HepG2 (cell line): Measurements from ENCODE around the gene MTHFD1L. TPM values are rescaled to one million over a fixed set of nuclear protein-coding genes. Genes with fewer than 3 reads are reported as not detected.
A peak's percentile ranks its signal among the peaks of the same experiment; 100 is the strongest.

ENCODE experiments used
- ATF1 ChIP-seq: IDR thresholded peaks from 2 replicates; pipeline ENCODE4 v1.6.1; 2016; ENCODE audit warnings: mild to moderate bottlenecking, control low read depth
- ATF4 ChIP-seq, 2 experiments: fragments of 450-650 bp in 1 of 2; sonication (generic) in 1 of 2; formaldehyde crosslinking; IDR thresholded peaks; 2 replicates each; pipeline versions ENCODE4 v1.5.0 to v1.8.0; 2020 to 2022; ENCODE audit warnings: mild to moderate bottlenecking in 1 of 2, missing genetic modification reagents in 1 of 2
- CREB1 ChIP-seq, 2 experiments: fragments of 450-650 bp in 1 of 2; IDR thresholded peaks; 2 replicates each; pipeline ENCODE4 v1.6.1; 2016 to 2017; ENCODE audit warnings: control low read depth in 1 of 2, mild to moderate bottlenecking in 1 of 2, missing compliant biosample characterization in 1 of 2, missing genetic modification characterization in 1 of 2
- EP300 ChIP-seq, 3 experiments: sonication (generic) in 1 of 3; formaldehyde crosslinking in 1 of 3; IDR thresholded peaks; 2 replicates each; pipeline versions ENCODE4 v1.5.1 to v1.6.1; 2011 to 2020; ENCODE audit warnings: low read depth in 2 of 3, low read length in 2 of 3, borderline replicate concordance in 1 of 3, improper control_type of control experiment in 1 of 3, mild to moderate bottlenecking in 1 of 3, missing genetic modification reagents in 1 of 3, moderate library complexity in 1 of 3
- FOXK1 ChIP-seq: sonication (generic); formaldehyde crosslinking; IDR thresholded peaks from 2 replicates; pipeline ENCODE4 v1.4.0; 2020; ENCODE audit warnings: low read depth, missing genetic modification reagents, borderline replicate concordance
- HOXA3 ChIP-seq: sonication (generic); formaldehyde crosslinking; IDR thresholded peaks from 2 replicates; pipeline ENCODE4 v1.5.0; 2020; ENCODE audit warnings: missing genetic modification reagents
- JUND ChIP-seq: sonication (generic); formaldehyde crosslinking; IDR thresholded peaks from 2 replicates; pipeline ENCODE4 v1.8.0; 2022; ENCODE audit warnings: mild to moderate bottlenecking, missing genetic modification reagents
- MAFF ChIP-seq: IDR thresholded peaks from 2 replicates; pipeline ENCODE4 v1.6.1; 2011; ENCODE audit warnings: low read depth, low read length, improper control_type of control experiment
- NCOA5 ChIP-seq: sonication (generic); formaldehyde crosslinking; IDR thresholded peaks from 2 replicates; pipeline ENCODE4 v1.4.0; 2020; ENCODE audit warnings: missing genetic modification reagents
- PBX3 ChIP-seq: sonication (generic); formaldehyde crosslinking; IDR thresholded peaks from 2 replicates; pipeline ENCODE4 v1.8.1; 2023; ENCODE audit warnings: missing genetic modification reagents, inconsistent platforms, borderline replicate concordance
- PRDM10 ChIP-seq: sonication (generic); formaldehyde crosslinking; IDR thresholded peaks from 2 replicates; pipeline ENCODE4 v1.4.0; 2020; ENCODE audit warnings: low read depth, missing genetic modification reagents
- SIN3B ChIP-seq: fragments of 150-350 bp; IDR thresholded peaks from 2 replicates; pipeline ENCODE4 v1.6.1; 2014; ENCODE audit warnings: low read length
- SMAD3 ChIP-seq: sonication (generic); formaldehyde crosslinking; IDR thresholded peaks from 2 replicates; pipeline ENCODE4 v1.4.0; 2020; ENCODE audit warnings: missing genetic modification reagents
- SRSF1 ChIP-seq: fragments of 200-400 bp; formaldehyde crosslinking; optimal IDR thresholded peaks from 2 replicates; pipeline ENCODE3; 2017; ENCODE audit warnings: mild to moderate bottlenecking, low read depth, low read length, moderate library complexity
- ZFAT ChIP-seq: sonication (generic); formaldehyde crosslinking; conservative IDR thresholded peaks from 2 replicates; pipeline ENCODE4 v1.8.1; 2023; ENCODE audit warnings: missing genetic modification reagents, inconsistent platforms
- ZFX ChIP-seq: sonication (generic); formaldehyde crosslinking; IDR thresholded peaks from 2 replicates; pipeline ENCODE4 v1.4.0; 2020; ENCODE audit warnings: mild to moderate bottlenecking, low read depth, missing genetic modification reagents, moderate library complexity
- ZNF12 ChIP-seq: sonication (generic); formaldehyde crosslinking; IDR thresholded peaks from 2 replicates; pipeline ENCODE4 v1.5.0; 2020; ENCODE audit warnings: missing genetic modification reagents
- ZNF460 ChIP-seq: sonication (generic); formaldehyde crosslinking; IDR thresholded peaks from 2 replicates; pipeline ENCODE4 v1.5.1; 2020; ENCODE audit warnings: missing genetic modification reagents, mild to moderate bottlenecking, borderline replicate concordance
- polyA plus RNA-seq, 8 experiments: library from polyadenylated mRNA; depleted of rRNA in 3 of 8; stranded (reverse) in 7 of 8; unstranded in 1 of 8; fragments of >200 nt; fragmentation: Illumina TruSeq in 4 of 8; extraction: Trizol in 4 of 8; gene quantifications; 2 replicates each; pipeline versions ENCODE4 v1.2.1 to v1.2.3, GENCODE V29; 2011 to 2016; ENCODE audit warnings: low read depth in 4 of 8, missing spikeins in 1 of 8, mixed read lengths in 1 of 8; ENCODE audit not compliant: insufficient read depth in 1 of 8
- total RNA-seq, 5 experiments: library from RNA; depleted of rRNA; stranded (reverse); fragments of >200 nt; fragmentation: Illumina TruSeq; extraction: Trizol; gene quantifications; 2 replicates each; pipeline ENCODE4 v1.2.3, GENCODE V29; 2016; ENCODE audit warnings: low read depth in 1 of 5
- TF ChIP-seq, protein P1 (sequence below): sonication (generic); formaldehyde crosslinking; IDR thresholded peaks from 2 replicates; pipeline ENCODE4 v1.4.0; 2020; ENCODE audit warnings: missing genetic modification reagents, borderline replicate concordance
- TF ChIP-seq, protein P2 (sequence below): sonication (generic); formaldehyde crosslinking; IDR thresholded peaks from 2 replicates; pipeline ENCODE4 v1.4.0; 2020; ENCODE audit warnings: missing genetic modification reagents

Gene MTHFD1L
- total and polyA plus RNA-seq, 2 of the 13 experiments (the other 11 are each of a cell fraction or from before 2014, with no cell fraction given), result 24.0 to 39.6 TPM

DNA sequence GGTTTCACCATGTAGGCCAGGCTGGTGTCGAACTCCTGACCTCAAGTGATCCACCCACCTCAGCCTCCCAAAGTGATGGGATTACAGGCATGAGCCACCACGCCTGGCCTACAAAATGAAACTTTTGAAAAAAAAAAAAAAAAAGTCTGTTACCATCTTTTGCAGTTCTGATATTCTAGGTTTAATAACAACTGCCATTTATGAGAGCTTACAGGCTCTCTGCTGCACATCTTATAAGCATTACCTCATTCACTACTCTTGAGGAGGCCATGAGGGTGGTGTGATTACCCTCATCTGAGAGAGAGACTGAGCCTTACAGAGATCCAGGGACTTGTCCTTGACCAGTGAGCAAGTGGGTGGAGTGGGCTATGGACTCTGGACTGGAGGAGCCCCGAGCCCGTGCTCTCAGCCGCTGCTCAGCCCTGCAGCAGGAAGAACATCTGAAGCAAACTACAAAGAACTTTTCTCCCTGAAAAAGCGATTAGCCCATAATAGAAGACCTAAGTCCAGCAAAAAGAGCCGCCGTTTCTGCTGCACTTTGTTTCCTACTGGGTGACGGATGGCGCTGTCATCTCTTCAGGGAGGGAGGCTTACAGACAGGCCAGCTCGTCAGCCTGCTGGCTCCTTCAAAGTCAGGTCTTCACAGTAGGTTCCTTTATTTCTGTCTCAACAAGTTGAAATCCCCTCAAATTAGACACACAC lies 254.5 kb downstream of the MTHFD1L start (continued):
- TF ChIP-seq CREB1 (IDR thresholded peaks at IDR 0.05), result peak; percentile 58; the same call in 1 of the 2 replicates
- TF ChIP-seq CREB1 (CRISPR knock-in tag; IDR thresholded peaks at IDR 0.05), result peak; percentile 81
- no peak for TF ChIP-seq PBX3 (CRISPR knock-in tag)
- peak; percentile 45; the same call in 1 of the 2 replicates for TF ChIP-seq PRDM10 (CRISPR knock-in tag)
- peak; percentile 20; the same call in 1 of the 2 replicates for TF ChIP-seq ZFX (CRISPR knock-in tag)
- peak; percentile 32; the same call in 1 of the 2 replicates for TF ChIP-seq ZNF12
- TF ChIP-seq ZNF460, result peak; percentile 73; the same call in 1 of the 2 replicates
- no peak for TF ChIP-seq NCOA5
- peak; percentile 94 for TF ChIP-seq HOXA3 (CRISPR knock-in tag)
- TF ChIP-seq ZFAT (CRISPR knock-in tag), result no peak
- TF ChIP-seq FOXK1, result no peak; the same call in 1 of the 2 replicates
- TF ChIP-seq SIN3B, result no peak
- TF ChIP-seq SMAD3 (CRISPR knock-in tag), result peak; percentile 88
- 0 out of 4 replicates have a peak, but pooled peaks of 1 of the 2 experiments have one; percentile 30 for TF ChIP-seq ATF4 (CRISPR knock-in tag; IDR thresholded peaks at IDR 0.05)
- TF ChIP-seq ATF1 (CRISPR knock-in tag), result peak; percentile 52; the same call in 1 of the 2 replicates
- TF ChIP-seq EP300 (IDR thresholded peaks at IDR 0.05; ENCODE audit: low read depth in 2 of 2, low read length in 2 of 2), result peak; percentile 94 to 97
- TF ChIP-seq EP300 (CRISPR knock-in tag; IDR thresholded peaks at IDR 0.05; ENCODE audit: borderline replicate concordance), result peak; percentile 89; the same call in 1 of the 2 replicates
- no peak for TF ChIP-seq JUND (CRISPR knock-in tag)
- no peak for TF ChIP-seq SRSF1
- TF ChIP-seq, protein P1, sequence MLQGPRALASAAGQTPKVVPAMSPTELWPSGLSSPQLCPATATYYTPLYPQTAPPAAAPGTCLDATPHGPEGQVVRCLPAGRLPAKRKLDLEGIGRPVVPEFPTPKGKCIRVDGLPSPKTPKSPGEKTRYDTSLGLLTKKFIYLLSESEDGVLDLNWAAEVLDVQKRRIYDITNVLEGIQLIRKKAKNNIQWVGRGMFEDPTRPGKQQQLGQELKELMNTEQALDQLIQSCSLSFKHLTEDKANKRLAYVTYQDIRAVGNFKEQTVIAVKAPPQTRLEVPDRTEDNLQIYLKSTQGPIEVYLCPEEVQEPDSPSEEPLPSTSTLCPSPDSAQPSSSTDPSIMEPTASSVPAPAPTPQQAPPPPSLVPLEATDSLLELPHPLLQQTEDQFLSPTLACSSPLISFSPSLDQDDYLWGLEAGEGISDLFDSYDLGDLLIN (CRISPR knock-in tag), result no peak
- 0 out of 2 replicates have a peak, but pooled peaks have one; percentile 49 for TF ChIP-seq MAFF
- TF ChIP-seq, protein P2, sequence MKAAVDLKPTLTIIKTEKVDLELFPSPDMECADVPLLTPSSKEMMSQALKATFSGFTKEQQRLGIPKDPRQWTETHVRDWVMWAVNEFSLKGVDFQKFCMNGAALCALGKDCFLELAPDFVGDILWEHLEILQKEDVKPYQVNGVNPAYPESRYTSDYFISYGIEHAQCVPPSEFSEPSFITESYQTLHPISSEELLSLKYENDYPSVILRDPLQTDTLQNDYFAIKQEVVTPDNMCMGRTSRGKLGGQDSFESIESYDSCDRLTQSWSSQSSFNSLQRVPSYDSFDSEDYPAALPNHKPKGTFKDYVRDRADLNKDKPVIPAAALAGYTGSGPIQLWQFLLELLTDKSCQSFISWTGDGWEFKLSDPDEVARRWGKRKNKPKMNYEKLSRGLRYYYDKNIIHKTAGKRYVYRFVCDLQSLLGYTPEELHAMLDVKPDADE (CRISPR knock-in tag), result no peak
